H1 (cell line): Measurements from ENCODE around the gene WFDC1. TPM values are rescaled to one million over a fixed set of nuclear protein-coding genes. Genes with fewer than 3 reads are reported as not detected.

Experiments used
- CHD1 ChIP-seq: IDR thresholded peaks from 2 replicates; pipeline ENCODE4 v1.6.1; 2012; ENCODE audit warnings: low read depth, low read length, improper control_type of control experiment
- MAFK ChIP-seq: IDR thresholded peaks from 2 replicates; pipeline ENCODE4 v1.6.1; 2012; ENCODE audit warnings: low read depth, mild to moderate bottlenecking, improper control_type of control experiment, low read length
- polyA plus RNA-seq, 7 experiments: library from polyadenylated mRNA; depleted of rRNA in 3 of 7; stranded (reverse) in 5 of 7; unstranded in 2 of 7; fragments of >200 nt in 5 of 7; fragments of 200-250 nt in 2 of 7; gene quantifications; 1 replicate in 5 of 7; 2 replicates in 1 of 7; 4 replicates in 1 of 7; pipeline versions ENCODE4 v1.2.1 to v1.2.3, GENCODE V29; 2011 to 2013; ENCODE audit warnings: missing spikeins in 2 of 7, mixed read lengths in 2 of 7
- total RNA-seq: library from RNA; stranded (reverse); fragmentation: NEBNext Ultra II Directional; extraction: Animal tissue kit (Norgen Biotek cat#: 25700); gene quantifications from 2 replicates; pipeline ENCODE4 v1.2.1, GENCODE V29; 2021

The WFDC1 gene
- total and polyA plus RNA-seq, 2 of the 8 experiments (the other 6 are each of a cell fraction or from before 2014, with no cell fraction given) = 0.70 to 1.1 TPM

DNA sequence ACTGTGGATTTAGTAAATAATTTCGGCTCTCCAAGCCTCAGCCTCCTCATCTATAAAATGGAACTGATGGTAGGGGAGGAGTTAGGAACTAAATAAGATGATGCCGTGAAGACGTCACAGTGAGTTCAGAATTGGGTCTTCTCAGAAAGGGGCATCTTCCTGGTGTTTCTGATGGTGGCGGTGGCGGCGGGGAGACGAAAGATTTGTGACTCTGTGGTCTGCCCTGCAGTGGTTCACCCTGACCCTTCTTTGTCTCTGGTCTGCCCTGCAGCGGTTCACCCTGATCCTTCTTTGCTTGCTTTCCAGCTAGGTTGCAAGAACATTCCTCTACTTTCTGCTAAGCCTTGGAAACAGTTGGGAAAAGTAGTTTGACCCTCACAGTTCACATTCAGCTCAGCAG lies 34.3 kb downstream of the WFDC1 start (continued):
- TF ChIP-seq CHD1 (no peak), MAFK (no peak)
